ENCODE results near the gene ZNF566.

ZNF566 gene

DNA sequence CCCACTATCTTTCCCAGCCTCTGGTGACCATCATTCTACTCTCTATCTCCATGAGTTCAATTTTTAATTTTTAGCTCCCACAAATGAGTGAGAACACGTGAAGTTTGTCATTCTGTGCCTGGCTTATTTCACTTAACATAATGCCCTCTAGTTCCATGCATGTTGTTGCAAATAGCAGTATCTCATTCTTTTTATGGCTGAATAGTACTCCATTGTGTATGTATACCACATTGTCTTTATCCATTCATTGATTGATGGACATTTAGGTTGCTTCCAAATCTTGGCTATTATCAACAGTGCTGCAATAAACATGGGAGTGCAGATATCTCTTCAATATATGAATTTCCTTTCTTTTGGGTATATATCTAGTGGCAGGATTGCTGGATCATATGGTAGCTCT, 48.0 kb downstream of the ZNF566 start:
- no peak for DNase-seq

GRCh38 chr19:36436531-36436930, 52.8 kb downstream of the ZNF566 start:
- DNase-seq: no peak

GRCh38 chr19:36423925-36424324, 65.4 kb downstream of the ZNF566 start:
- no peak for DNase-seq

DNA sequence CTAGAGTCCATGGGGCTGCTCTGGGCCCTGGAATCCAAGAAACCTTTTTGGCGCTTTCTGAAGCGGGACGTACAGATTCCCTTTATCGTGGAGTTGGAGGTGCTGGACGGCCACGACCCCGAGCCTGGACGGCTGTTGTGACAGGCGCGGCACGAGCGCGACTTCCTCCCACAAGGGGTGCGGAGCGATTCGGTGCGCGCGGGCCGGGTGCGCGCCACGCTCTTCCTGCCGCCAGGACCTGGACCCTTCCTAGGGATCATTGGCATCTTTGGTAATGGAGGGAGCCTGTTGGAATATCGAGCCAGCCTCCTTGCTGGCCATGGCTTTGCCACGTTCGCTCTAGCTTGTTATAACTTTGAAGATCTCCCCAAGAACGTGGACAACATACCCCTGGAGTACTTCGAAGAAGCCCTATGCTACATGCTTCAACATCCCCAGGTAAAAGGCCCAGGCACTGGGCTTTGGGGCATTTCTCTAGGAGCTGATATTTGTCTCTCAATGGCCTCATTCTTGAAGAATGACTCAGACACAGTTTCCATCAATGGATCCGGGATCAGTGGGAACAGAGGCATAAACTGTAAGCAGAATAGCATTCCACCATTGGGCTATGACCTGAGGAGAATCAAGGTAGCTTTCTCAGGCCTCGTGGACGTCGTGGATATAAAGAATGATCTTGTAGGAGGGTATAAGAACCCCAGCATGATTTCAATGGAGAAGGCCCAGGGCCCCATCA, 67.4 kb downstream of the ZNF566 start:
- DNase-seq: no peak

- no peak for DNase-seq
Observed at GRCh38 chr19:36420961-36421748, 68.2 kb downstream of the ZNF566 start.

GRCh38 chr19:36418287-36419001, 70.9 kb downstream of the ZNF566 start, which contains the start of gene ZFP82:
ZFP82 (minus strand) TSS chr19:36418644; CDS start chr19:36409789, 8,855 bp downstream.
- DNase-seq: peak; percentile 79

DNA sequence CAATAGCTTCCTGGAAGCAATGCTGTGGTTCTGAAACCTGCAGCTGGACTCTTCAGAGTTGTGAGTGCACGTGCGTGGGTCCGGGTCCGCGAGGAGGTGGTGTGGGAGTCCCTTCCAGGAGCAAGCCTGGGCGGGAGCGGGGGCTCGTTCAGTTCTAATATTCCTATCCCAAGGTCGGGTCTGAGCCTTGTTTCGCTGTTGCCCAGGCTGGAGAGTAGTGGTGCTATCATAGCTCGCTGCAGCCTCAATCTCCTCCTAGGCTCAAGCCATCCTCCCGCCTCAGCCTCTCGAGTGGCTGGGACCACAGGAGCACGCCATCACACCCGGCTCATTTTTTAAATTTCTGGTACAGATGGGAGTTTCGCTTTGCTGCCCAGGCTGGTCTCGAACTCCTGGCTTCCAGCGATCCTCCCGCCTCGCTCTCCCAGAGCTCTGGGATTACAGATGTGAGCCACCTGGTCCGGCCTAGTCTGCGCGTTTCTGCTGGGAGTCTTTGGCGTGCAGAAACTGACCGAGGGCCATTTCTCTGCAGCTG, 71.5 kb downstream of the ZNF566 start:
- DNase-seq: peak; percentile 53

- no peak for DNase-seq
Observed at GRCh38 chr19:36409841-36410240, 79.5 kb downstream of the ZNF566 start.

- DNase-seq: no peak
Observed at GRCh38 chr19:36408101-36408500, 81.3 kb downstream of the ZNF566 start.

- DNase-seq: no peak
Observed at GRCh38 chr19:36404498-36404897, 84.9 kb downstream of the ZNF566 start.

GRCh38 chr19:36401475-36401874, 87.9 kb downstream of the ZNF566 start:
- no peak for DNase-seq

DNA sequence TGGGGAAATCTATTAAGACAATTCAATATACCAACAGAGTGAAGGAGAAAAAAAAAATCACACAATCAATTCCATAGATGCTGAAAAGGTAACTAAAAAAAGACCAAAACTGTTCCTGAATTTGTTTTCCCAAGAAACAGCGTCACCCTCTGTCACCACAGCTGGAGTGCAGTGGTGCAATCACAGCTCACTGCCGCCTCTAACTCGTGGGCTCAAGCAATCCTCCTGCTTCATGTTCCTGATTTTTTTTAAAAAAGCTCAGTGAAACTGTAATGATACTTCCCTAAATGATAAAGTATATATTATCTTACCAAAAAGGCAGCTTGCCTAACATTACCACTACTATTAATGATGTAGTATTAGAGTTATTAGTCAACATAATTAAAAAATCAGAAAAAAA, 90.8 kb downstream of the ZNF566 start:
- no peak for DNase-seq
